ENCODE measurements around the gene ABO.
"Not testable (repeated sequence)": the region's sequence is repeated elsewhere in the genome, so short reads cannot be mapped to it uniquely, and the experiment has no call there.

The ABO gene

DNA sequence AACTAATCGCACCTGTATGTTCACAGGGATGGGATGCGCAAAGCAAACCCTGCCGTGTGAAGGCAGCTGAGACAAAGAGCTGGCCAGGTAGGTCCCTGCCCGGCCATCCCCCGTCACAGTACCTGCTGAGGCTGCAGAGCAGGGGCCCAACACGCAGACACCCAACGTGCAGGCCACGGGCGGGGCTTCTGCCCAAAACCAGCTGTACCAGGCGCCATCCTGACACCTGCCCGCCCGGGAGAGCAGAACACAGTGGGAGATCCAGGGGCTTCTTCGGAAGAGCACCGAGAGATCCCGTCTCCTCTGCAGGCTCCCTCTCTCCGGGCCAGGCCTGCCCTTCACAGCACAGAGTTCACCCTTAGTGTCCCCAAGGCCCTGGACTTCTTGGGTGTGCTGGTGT lies 28.4 kb downstream of the ABO start:
- DNase-seq (ENCODE audit: low read depth, low spot score), result no peak

DNA sequence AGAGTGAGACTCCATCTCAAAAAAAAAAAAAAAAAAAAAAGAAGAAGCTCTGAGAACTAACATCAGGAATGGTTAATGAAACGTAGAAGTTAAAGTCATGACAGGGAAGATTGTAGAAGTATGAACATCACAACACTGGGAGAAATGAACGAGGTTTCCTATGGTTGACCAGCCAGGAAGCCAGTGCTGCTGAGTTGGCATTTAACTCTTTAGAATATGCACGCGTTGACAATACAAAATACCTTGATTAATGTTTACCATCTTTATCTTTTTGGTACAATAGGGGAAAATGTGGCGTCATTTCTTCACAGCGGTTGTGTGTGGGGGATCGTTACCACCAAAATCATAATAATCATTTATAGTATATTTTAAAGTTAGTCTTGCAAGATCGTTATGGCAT lies 32.0 kb downstream of the ABO start:
- DNase-seq (ENCODE audit: low read depth, low spot score), result no peak

DNA sequence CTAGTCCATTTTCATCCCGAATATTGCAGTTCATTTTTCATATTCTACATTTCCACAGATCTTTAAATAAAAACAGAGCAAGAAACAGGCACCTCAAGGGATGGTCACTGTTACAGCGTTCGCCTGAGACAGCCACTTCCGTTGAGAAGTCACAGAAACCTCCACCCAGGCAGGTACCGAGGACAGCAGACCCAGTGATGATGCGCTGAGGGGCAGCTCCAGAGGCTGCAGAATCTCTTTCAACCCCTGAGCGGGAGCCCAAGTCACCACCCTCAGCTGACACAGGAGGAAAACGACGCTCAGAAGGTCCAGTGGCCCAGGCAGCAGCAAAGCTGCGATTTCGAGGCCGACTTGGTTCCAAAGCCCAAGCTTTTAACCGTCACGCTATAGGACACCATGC lies 32.8 kb downstream of the ABO start:
- no peak for DNase-seq (ENCODE audit: low read depth, low spot score)

DNA sequence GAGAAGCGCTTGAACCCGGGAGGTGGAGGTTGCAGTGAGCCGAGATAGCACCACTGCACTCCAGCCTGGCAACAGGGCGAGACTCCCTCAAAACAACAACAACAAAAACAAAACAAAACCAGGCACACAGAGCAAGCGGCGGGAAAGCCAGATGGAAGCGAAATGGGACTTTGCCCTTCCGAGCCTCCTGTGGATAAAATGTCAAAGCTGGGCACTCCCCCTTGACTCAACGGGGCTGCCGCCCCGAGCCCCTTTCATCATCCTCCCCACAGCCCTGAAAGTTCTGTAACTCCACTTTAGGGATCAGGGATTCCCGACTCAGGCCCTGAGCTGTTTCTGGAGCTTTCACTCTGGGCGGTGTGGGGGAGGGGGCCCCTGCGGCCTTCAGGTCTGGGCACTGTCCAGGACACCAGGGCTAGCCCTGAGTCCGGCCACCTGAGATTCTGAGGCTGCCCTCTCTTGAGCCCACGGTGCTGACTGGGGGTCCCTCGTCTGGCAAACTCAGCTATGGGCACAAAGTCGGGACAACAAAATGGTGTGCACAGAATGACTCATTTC lies 35.4 kb downstream of the ABO start:
- no peak for DNase-seq (ENCODE audit: low read depth, low spot score)

DNA sequence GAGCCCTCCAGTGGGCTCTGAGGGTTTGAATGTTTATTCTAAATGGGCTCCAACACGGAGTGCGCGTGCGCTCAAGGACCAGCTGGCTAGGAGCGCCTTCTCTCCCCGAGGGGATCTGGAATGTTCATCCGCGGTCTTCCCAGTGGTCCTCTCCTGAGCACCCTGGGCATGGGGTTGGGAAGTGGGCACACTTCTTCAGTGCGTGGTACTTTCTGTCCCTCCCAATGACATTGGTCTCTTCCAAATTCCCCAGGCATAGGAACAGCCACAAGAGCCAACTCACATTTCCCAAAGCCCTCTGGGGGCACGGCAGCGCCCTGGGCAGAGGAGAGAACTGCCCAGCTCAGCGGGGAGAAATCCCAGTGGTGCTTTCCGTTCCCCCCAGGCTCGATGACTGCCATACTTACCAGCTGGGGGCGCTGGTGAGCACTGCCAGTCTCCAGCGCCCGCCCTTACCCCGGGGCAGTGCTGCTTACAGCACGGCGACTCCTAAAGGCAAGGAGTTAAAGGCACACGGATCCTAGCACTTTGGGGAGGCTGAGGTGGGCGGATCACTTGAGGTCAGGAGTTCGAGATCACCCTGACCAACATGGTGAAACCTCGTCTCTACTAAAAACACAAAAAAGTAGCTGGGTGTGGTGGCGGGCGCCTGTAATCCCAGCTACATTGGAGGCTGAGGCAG lies 36.0 kb downstream of the ABO start:
- DNase-seq (ENCODE audit: low read depth, low spot score), result peak; percentile 97

DNA sequence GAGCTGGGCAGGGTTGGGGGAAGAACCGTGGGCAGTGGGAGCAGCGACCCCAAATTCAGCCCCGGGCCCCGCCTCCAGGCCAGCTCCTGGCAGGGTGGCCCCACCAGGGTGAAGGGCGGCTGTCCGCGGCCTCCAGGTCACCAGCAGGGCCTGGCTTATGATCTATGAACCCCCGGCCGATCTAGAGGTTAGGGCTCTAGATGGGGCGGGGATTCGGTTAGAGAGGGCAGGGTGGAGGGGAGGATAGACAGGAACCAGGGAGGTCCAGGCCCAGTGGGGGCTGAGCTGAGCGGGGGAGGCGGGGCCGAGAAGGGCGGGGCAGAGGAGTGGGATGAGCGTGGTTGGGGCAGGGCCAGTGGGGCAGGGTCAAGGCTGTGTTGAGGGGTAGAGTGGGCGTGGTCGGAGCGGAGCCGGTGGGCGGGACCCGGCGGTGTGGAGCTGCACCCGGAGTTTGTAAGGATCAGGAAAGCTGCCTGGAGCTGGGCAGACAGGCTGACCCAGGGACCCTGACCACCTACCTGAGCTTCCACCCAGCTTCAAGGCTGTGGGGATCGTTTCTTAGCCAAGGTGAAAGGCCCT lies 36.6 kb downstream of the ABO start:
- peak; percentile 94 for DNase-seq (ENCODE audit: low read depth, low spot score)

DNA sequence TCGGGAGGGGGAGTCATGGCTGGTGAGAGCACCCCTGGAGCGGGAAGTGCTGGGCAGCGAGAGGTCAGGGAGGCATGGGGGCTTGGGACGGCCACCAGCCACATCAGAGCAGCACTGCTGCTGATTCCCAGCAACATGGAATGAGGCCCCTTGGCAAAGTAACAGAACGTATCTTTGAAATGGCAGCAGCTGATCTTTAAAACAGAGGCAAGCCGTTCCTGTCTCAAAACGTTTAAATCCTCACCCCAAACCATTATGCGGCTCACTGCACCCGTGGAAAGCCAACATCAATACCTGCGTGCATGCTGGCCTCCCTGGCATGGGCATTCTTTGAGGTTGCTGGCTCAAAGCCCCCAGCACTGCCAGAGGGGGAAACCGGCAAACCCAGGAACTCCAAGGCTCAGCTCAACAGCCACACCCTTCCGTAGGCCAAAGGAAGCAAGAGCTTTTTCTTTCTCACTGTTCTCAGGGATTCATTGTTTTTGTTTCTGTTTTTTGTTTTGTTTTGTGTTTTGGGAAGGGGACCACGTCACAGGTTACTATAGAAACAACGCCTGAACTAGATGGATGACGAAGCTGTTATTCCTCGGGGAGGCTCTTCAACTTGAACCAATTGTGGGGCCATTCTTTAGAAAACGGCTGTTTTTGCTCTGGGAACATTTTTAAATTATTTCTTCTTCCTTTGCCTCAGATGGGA lies 37.8 kb downstream of the ABO start:
- DNase-seq (ENCODE audit: low read depth, low spot score), result no peak

DNA sequence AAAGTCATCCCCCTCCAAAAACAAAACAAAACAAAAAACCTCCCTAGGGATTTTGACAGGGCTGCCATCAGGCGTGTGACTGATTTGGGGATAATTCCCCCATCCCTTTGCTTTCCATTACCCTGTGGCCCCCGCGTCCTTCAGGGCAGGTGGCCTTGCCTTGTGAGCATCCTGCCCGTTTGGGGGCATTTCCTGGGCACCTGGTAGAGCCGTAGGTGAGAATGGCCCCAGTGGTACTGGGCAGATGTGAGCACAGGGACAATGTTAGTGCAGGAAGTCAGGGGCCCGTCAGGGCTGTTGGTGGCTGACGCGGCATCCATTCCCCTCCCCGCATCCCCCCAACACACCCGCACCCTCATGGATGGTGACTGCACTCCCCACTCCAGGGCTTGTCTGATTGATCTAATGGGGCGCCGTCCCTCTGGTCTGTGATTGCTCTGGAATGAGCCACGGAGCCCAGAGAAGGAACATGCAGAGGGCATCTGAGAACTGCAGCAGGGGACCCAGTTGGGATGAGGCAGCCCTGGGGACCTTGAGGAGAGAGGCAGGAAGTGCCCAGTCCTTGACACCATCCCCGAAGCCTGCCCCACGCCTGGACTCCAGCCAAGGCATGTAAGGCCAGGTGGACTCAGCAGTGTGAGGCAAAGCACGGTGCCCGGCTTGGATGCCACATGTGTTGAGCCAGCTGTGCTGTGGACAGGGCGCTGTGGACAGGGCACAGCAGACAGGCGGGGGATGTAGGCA lies 38.5 kb downstream of the ABO start:
- not testable (repeated sequence) for DNase-seq (ENCODE audit: low read depth, low spot score)

DNA sequence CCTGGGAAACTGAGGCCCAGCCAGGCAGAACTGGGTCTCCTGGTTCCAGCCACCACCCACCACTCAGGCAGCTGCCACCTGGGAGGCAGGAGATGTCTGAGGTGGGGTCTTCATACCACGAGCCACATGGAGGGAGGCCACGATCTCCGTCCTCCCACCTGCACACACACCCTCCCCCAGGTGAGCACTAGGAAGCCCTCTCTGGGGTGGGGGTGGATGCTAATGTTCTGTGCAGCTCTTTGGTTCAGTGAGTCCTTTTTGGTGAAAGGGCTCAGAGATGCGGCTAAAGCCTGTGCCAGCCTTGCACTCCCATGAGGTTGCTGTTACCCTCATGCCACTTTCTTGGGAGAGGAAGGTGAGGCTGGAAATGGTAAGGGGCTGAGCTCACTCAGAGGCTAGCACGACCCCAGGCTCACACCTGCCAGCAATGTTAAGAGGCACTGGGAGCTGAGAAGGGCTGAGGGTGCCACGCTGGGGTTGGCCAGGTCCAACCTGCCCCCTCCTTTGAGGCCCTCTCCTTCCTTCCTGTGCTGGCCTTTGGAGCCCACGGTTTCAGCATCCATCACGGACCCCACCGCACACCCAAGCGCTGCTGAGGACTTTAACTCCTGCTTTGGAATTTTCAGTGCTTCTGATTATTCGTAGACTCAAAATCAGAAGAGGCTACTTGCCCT lies 39.3 kb downstream of the ABO start:
- DNase-seq (ENCODE audit: low read depth, low spot score), result no peak

DNA sequence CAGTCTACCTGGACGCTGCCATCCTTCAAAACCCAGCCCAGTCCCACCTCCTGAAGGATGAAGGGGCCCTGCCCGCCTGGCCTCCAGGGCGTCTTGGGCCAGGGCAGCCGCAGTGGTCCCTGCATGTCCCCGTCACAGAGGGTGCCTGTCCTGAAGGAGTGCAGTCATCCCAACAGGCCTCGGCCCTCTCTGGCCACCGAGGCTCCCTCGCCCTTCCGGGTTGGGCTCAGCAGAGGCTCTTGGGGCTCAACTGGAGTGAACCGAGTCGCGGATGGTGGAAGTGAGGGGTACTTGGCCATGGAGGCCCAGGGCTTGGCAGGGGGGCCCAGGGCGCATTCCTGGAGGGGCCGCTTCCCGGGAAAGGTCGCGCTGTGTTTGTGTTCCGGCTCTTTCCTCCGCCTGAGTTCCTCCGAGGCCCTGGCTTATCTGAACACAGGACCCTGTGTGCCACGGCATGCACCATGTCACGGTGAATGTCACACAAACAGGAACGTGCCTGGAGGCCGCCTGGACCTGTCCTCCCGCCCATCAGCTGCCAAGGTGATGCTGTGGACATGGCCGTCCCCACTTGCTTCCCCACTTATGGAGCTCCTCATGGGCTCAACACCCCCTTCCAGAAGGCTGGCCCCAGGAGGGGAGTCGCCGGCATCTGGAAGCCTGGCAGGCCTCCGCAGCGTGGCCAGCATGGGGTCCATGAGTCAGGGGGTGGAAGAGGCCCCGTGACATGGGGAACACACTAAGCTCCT lies 40.3 kb downstream of the ABO start:
- DNase-seq (ENCODE audit: low read depth, low spot score), result no peak

DNA sequence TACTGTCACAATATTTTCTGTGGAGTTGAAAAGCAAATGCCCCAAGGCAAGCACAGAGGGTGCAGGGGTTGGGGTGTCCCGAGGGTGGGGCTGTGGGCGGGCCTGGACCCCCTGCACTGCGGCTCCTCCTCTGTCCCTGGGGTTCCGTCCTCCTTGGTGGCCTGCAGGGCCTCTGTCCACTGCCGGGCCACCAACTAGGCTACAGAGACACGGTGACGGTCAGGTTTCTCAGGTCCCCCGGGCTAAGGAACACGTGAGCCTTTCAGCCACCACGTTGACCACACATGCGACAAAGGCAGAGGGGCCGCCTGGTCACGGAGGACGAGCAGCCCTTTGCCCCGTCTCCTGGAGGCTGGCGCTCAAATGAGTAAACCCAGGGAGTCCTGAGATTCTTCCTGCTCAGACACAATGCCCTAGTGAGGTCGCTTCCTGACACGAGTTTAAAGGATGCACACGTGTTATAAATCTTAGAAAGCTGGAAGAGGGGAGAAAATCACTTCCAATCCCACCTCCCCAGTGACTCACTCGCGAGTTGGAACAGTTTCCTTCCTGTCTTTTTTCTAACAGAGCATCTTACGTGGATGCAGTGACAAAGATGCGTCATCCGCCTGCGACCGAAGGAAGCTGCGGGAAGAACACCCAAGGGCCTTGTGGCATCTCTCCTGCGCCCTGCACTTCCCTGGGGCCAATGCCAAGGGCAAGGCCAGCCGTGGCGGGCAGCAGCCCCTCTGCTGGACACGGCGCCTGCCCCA lies 41.1 kb downstream of the ABO start:
- no peak for DNase-seq (ENCODE audit: low read depth, low spot score)

DNA sequence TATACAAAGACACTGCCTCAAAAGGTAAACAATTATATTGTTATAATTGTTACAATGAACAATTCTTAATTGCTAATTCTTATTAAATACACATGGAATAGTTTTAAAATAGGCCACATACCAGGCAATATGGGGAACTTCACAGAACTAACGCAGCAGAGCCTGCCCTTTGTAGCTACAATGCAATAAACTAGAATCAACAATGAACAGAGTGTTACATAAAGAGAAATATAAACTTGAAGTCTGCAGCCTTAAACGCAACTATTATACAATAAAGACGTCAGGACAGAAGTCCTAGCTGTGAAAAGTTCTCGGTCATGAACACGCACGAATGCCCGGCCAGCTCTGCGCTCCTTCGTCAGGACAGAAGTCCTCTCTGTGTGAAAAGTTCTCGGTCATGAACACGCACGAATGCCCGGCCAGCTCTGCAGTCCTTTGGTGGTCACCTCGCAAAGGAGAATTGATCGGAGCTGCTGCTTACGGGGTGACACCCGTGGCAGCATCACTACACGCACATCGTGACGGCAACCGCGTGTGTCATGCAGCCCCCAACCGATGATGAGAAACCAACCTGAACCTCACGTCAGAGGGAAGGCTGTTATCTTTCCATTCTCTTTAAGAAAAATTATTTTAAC lies 43.0 kb downstream of the ABO start:
- not testable (repeated sequence) for DNase-seq (ENCODE audit: low read depth, low spot score)

DNA sequence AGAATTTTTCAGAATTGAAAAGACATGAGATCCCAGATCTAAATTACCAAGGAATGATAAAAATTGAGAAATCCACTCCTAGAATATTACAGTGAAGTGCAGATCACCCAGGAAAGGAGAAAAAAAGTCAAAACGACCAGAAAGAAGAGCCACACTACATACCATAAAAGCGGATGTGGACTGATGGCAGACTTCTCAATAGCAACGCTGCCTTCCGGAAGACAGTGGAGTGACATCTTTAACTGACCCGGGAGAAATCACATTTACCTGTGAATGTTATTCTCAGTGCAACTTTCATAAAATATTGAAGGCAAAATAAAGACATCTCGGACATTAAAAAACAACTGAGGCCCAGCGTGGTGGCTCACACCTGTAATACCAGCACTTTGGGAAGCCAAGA lies 44.5 kb downstream of the ABO start:
- not testable (repeated sequence) for DNase-seq (ENCODE audit: low read depth, low spot score)

DNA sequence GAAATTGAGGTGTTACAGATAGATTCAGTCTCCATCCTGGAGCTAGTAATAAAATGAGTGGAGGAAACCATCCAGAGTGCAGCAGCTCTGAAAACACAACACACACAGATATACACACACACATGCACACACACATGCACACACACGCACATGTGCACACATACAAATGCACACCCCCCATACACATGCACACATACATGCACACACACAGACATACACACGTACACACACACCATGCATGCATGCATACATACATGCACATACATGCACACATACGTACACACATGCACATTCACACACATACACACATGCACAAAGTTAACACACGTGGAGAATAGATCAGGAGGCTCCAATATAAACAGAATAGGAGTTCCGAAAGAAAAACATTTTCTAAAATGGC lies 44.9 kb downstream of the ABO start:
- DNase-seq (ENCODE audit: low read depth, low spot score), result no peak

DNA sequence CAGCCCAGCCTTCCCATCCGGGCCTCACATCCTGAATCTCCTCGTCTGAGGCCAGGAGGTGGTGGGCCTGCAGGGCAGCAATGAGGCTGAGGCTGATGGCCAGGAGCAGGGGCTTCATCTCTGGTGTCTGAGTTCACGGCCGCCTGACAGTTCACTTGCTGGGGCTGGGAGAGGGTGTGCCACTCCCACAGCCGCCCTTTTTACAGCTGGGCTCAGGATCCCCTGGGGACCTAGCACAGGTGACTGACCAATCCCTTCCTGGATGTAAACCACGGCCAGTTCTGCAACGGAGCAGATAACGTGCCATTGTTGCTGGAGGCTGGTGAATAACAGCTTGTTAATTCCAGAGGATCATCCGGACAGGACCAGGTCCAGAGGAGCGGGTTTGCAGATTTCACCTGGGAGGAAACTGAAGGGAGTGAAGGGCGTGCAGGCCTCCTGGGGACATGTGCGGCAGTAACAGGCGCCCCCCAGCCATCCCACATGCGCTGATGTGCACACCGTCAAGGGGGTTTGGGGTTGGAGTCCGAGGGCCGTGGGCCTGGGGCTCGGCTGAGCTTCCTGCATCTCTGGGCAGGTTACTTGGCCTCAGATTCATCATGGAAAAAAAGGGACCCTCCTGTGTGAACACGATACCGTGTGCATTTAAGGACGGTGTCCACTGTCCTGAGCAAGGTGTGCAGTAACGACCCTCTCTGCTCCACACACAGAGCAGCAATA lies 46.4 kb downstream of the ABO start:
- not testable (repeated sequence) for DNase-seq (ENCODE audit: low read depth, low spot score)

DNA sequence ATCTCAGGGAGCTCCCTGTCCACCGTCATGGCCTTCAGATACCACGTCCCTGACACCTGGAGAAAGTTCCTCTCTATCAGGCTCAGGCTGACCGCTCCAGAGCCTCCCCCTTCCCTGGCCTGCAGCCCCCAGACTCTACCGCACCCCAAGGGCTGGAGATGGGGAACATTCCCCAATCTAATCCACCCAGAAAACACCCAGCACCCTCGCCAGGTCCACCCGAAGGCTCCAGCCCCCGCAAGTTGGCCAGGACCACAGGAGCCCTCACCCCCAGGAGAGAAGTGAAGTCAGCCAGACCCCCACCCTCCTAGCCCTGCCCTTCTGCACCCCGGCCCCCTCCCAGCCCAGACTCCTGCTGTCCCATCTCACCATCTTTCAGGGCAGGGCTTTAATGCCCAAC lies 47.0 kb downstream of the ABO start:
- DNase-seq (ENCODE audit: low read depth, low spot score), result not testable (repeated sequence)

DNA sequence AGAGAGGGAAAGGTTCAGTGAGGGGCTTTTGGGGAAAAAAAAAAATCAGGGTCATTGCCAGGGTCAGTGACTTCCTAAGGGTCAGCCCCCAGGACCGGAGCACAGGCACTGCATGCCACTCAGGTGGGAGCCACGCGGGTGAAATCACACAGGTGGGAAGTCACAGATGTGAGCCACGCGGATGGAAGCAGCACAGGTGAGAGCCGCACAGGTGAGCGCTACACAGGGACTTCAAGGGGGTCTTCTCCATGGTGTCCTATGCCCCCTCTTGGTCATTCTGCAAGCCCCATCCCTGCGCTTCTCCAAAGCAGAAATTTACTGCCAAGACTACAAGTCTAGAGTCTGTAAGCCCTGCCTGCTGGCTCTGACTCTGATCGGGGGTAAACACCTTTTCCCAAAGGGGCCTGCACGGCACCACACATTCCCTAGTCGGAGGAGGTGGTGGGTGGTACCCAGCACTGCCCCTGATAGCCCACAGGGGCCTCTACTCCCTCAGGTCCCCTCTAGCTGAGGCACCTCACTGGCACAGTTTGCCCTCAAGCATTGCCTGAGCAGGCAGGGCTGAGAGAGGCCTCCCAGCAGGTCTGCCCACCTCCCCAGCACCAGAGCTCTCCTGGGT lies 47.6 kb downstream of the ABO start:
- no peak for DNase-seq (ENCODE audit: low read depth, low spot score)

All from ELF-1 (cell line).